Stimulated activated CD4-positive, alpha-beta T cell treated with anti-CD3 and anti-CD28 coated beads, Interleukin-4, amount 100 ng/mL, for 48 hours (primary cell): Measurements from ENCODE around the gene TUBB2B.

ENCODE experiments used
- DNase-seq, 2 donors: peaks; one replicate each; pipeline ENCODE4 v3.0.0-alpha.2; 2020; ENCODE audit warnings: low read depth in 2 of 2

Gene TUBB2B

GRCh38 chr6:3233904-3234303 is 6.5 kb upstream of the TUBB2B start:
- DNase-seq = no peak

DNA sequence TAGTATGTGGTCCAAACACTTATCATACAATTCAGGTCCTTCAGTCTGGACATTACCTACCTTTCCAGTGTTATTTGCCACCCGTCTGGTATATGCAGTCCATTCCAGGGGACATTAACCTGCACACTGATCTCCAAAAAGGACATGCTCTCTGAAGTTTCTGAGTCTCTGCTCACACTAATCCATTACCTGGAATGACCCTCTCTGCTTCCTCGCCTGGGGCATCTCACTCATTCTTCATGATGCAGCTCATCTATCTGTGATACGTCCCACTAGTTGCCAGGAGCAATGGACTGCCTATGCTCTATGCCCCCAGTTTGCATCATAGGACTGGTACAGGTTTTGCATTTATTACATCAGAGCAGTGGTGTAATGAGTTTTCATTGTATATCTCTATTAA is 5.9 kb upstream of the TUBB2B start:
- no peak for DNase-seq

DNA sequence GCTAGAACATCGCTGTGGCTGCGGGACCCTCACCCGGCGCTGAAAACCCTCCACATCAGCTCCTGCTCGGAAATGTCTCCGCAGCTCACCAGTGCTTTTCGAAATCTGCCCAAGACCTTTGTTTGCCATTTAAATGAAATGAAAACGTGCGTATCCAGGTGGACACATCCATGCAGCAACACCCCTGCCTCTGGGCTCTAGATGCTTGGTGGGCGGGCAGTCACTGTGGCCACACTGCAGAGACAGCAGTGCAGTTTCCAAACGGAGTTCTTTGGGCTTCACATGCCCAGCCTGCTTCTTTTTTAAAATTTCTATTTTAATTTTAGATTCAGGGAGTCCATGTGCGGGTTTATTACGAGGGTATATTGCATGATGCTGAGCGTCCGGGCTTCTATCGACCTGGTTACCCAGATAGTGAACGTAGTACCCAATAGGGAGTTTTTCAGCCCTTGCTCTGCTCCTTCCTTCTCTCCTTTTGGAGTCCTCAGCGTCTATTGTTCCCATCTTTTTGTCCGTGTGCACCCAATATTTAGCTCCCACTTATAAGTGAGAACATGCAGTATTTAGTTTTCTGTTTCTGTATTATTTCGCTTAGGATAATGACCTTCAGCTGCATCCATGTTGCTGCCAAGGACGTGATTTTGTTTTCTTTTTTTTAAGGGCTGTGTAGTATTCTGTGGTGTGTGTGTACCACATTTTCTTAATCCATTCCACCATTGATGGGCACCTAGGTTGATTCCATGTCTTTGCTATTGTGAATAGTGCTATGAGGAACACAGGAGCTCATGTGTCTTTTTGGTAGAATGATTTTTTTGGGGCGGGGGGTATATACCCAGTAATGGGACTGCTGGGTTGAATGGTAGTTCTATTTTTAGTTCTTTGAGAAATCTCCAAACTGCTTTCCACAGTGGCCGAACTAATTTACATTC is 4.8 kb upstream of the TUBB2B start:
- no peak for DNase-seq

DNA sequence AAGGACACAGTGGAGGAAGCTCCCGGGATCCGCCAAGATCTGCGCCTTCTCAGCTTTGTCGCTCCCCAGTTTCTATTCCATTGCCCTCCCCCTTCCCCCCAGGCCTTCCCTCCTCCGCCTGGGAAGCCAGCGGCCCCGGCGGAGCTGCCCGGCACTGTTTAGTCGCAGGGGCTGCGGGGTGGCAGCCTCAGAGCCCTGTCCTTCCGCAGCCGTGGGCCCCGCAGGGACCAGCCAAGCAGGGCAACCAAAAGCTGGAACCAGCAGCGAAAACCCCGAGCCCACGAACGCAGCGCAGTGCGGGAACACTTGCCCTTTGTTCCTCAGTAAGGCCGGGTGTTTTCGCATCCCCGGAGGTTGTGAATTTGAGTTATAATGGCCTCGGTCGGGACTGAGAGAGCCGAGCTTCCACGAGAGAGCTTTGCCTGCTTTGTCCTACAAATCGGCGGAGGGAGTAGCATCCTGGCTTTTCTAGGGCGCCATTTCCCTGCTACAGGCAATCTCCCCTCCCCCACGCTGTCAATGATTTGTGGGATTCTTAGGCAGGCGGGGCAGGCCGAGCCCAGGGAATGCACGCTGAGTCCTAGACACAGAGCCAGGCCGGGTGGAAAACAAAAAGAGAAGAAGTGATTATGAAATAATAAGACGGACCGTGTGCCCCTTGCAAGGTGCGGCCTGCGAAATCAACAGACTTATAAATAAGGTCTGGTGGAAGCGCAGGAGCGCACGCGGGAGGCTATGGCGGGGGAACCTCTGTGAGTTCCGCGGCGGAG is 4.0 kb upstream of the TUBB2B start:
- DNase-seq = no peak

- DNase-seq = no peak
These were observed 3.4 kb upstream of the TUBB2B start for GRCh38 chr6:3230900-3231246.

- DNase-seq = no peak
These were observed 2.9 kb upstream of the TUBB2B start for GRCh38 chr6:3230256-3230882.

DNA sequence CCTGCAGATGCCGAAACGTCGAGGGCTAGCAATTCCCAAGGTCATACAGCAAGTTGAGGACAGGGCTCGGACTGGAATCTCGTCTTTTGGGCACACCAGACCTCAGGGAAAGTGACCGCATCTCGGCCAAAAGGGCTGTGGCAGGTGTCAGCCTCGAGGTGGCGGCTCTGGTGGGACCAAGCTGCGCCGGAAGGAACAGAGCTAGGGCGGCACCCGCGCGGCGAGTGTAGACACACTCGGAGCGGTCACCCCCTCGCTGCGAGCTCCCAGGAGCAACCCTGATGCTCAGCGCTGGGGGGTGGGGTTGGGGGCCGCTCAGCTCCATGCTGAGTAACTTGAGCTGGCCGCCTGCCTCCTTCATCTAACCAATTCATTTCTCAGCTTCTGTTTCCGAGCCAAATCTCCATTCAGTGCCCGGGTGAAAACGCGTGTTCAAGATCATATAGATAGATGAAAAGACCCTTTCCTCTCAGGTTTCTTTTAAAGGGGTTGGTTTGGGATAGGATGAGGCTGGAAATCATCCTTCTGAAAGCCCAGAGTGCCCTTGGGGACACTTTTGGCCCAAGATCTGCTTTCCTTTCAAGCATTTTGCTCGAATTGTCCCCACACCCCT is 2.2 kb upstream of the TUBB2B start:
- no peak for DNase-seq

DNA sequence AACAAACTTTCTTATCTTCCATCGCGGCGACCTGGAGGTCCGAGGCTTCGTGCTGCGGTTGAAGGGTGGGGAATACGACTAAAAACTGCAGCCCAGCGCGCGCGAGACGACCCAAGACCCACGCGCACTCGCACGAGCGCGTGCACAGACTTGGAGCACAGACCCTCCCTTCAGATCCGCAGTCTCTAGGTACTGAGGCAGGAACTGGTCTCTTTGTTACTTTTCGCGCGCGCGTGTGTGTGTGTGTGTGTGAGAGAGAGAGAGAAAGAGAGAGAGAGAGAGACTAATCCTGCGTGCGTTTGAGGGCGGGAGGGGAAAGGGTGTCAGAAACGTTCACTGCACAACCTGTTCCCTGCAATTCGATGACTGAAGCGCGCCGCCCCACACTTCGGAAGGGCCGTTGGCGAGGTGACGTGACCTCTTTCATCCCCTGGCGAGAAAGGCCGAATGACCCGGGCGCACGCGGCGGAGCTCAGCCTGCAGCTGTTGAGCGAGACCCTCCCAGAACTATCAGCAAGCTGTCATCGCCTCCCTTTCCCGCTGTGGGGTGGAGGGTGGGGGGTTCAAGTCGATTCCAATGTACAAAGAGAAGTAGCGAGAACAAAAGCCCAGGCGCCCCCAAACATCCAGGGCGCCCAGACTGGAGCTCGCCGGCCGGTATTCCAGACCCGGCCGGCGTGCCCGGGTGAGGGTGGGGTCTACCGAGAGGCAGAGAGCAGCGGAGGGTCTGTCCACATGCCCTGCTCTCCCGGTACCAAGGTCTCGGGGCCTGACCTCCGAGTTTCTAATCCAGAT is 1.5 kb upstream of the TUBB2B start:
- no peak for DNase-seq

DNA sequence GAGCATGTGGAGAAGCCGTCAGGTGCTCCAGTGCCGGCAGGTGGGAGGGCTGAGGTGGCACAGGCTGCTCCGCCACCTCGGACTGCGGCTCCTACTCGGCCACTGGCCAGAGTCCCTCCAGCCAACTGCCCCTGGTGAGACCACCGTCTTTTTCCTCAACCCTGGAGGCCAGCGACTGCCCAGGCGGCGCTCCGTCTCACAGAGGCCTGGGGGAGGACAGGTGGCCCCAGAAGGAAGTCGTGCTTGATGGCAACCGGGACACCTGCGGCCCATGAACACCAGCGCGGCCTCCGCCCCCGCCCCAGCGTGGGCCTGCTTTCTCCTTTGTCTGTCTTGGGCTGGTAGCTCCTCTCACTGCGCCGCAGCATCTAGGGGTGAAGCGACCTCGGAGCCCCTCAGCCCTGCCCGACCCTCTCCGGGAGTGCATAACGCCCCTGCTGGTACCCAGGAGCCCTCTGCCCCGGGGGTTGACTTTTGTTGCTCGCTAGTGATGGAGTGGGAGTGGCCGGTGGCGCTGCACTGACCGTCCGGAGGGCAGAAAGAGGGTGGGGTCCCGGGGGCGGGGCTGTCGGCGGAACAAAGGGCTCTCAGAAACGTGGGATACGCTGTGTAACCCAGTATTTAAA is 706 bp upstream of the TUBB2B start:
- no peak for DNase-seq

GRCh38 chr6:3226481-3227362 is 731 bp downstream of the TUBB2B start:
- no peak for DNase-seq

- DNase-seq = no peak
These were observed 1.4 kb downstream of the TUBB2B start for GRCh38 chr6:3226042-3226441.

DNA sequence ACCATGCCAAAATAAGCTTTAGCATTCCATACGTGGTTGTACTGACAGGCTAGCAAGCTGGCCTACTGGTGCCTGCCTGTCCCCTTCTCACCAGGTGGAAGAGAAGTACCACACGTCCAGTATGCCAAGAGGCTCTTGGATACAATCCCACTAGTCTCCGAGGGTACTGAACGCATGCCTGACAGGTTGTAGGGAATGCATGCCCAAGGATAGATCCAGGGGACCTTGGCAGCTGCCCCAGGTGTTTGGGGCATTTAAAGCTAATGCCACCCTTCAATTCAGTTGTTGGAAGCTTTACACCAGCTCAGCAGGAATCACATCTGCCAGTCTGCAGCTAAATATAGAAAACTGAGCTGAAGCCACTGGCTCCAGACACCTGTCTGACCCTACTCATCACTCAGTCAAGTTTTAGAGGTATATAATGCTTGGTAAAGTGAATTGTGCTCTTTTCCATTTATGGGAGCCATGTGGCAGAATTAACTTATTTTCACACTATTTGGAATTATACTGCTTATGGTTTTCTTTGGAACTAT is 4.9 kb downstream of the TUBB2B start:
- no peak for DNase-seq

DNA sequence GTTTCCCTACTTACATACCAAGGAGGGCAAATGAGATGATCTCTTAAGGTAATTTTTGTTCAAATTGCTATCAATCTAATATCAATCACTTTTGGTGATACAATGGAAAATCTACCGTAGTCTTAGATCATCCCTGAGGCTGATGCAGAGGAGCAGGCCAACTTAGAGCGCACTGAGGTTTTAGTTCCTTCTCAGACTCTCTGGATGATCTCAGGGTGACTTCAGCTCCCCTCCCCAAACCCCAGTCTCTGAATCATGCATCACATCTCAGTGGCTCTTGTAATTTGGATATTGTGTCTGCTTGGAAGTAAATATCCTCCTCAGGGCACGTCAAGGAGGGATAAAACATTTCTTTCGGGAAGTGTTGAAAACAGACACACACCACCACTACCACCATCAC is 5.9 kb downstream of the TUBB2B start:
- no peak for DNase-seq

GRCh38 chr6:3220366-3220765 is 7.1 kb downstream of the TUBB2B start:
- DNase-seq = no peak

GRCh38 chr6:3218266-3218665 is 9.2 kb downstream of the TUBB2B start:
- no peak for DNase-seq

GRCh38 chr6:3217286-3217685 is 10.2 kb downstream of the TUBB2B start:
- no peak for DNase-seq

GRCh38 chr6:3214898-3215297 is 12.6 kb downstream of the TUBB2B start:
- DNase-seq = no peak

DNA sequence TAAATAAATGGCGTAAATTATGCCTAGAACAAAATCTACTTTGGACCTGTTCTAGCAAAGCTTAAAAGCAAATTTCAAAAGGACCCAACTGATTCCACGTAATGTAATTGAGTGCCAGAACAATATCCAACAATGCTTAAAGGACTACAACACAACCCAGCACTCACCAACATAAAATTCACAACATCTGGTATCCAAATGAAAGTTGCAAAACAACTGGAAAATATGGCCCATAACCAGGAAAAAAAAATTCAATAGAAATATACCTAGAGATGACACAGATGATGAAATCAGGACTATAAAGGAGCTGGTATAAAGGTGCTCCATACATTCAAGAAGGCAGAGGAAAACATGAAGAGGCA is 14.1 kb downstream of the TUBB2B start:
- DNase-seq = no peak

DNA sequence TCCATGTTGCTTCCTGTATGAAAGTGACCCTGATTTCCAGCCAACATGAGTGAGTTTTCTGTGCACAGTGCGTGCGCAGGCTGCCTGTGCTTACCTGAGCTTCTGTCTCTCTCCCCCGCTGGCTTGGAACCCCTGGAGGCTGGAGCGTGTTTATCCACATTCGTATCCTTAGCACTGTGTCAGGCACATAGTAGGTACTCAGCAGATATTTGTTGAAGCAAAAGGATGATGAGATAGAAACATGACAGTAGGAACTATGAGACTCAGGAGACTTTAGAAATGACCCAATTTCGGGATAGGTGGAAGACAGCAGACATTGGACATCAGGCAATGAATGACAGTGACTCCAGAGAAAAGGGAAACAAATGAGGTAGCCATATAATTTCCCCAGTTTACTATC is 15.2 kb downstream of the TUBB2B start:
- DNase-seq = no peak

GRCh38 chr6:3211681-3212080 is 15.8 kb downstream of the TUBB2B start:
- no peak for DNase-seq
